Right atrium auricular region (tissue), 2 donors: Measurements from ENCODE around the gene MTFMT. TPM values are rescaled to one million over a fixed set of nuclear protein-coding genes. Genes with fewer than 3 reads are reported as not detected.

ENCODE experiments used
- DNase-seq: peaks from one replicate; pipeline ENCODE4 v3.0.0-alpha.2; 2019; ENCODE audit warnings: low spot score
- H3K27ac ChIP-seq, 2 donors: fragments of 200-600 bp; sonication (generic); 1 replicate in 1 of 2; 2 replicates in 1 of 2; pipeline ENCODE4 v1.5.1; 2016 to 2019
- H3K27me3 ChIP-seq, 2 donors: fragments of 200-600 bp; sonication (generic); one replicate each; pipeline versions ENCODE4 v1.5.1 to v1.6.0; 2017 to 2019
- H3K36me3 ChIP-seq: fragments of 200-600 bp; sonication (generic); one replicate; pipeline ENCODE4 v1.5.1; 2016
- H3K4me1 ChIP-seq, 2 donors: fragments of 200-600 bp; sonication (generic); one replicate each; pipeline versions ENCODE4 v1.5.1 to v1.6.0; 2017 to 2019
- H3K4me3 ChIP-seq, 2 donors: fragments of 200-600 bp; sonication (generic); 1 replicate in 1 of 2; 2 replicates in 1 of 2; pipeline ENCODE4 v1.5.1; 2017 to 2019; ENCODE audit warnings: mild to moderate bottlenecking in 1 of 2, moderate library complexity in 1 of 2
- H3K9me3 ChIP-seq, 2 donors: fragments of 200-600 bp; sonication (generic); one replicate each; pipeline ENCODE4 v1.5.1; 2019
- total RNA-seq, 2 donors: library from RNA; depleted of rRNA; stranded (reverse); fragments of >200 nt; gene quantifications; one replicate each; pipeline ENCODE4 v1.1.0, GENCODE V29; 2016
- TF ChIP-seq, protein P1 (sequence below), 2 donors: fragments of 200-600 bp; sonication (generic); IDR thresholded peaks; one replicate each; pipeline ENCODE4 v1.5.1; 2019; ENCODE audit warnings: antibody characterized with exemption in 2 of 2

Gene MTFMT
- total RNA-seq, 2 donors from 2014 or later: 24.1 to 25.9 TPM

- TF ChIP-seq, protein P1, sequence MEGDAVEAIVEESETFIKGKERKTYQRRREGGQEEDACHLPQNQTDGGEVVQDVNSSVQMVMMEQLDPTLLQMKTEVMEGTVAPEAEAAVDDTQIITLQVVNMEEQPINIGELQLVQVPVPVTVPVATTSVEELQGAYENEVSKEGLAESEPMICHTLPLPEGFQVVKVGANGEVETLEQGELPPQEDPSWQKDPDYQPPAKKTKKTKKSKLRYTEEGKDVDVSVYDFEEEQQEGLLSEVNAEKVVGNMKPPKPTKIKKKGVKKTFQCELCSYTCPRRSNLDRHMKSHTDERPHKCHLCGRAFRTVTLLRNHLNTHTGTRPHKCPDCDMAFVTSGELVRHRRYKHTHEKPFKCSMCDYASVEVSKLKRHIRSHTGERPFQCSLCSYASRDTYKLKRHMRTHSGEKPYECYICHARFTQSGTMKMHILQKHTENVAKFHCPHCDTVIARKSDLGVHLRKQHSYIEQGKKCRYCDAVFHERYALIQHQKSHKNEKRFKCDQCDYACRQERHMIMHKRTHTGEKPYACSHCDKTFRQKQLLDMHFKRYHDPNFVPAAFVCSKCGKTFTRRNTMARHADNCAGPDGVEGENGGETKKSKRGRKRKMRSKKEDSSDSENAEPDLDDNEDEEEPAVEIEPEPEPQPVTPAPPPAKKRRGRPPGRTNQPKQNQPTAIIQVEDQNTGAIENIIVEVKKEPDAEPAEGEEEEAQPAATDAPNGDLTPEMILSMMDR (IDR thresholded peaks at IDR 0.05): no peak
- H3K36me3 ChIP-seq: peaks cover 76% of the 10 kb centered on the region
- no peaks in the 10 kb centered on the region for H3K9me3 ChIP-seq
- no peak for DNase-seq
- no peaks in the 10 kb centered on the region for H3K27me3 ChIP-seq
- H3K27ac ChIP-seq: no peak overlapping the region
- H3K4me3 ChIP-seq: no peak overlapping the region
- no peaks in the 10 kb centered on the region for H3K4me1 ChIP-seq
Measured at GRCh38 chr15:64959128-64959527, 70.3 kb downstream of the MTFMT start.

DNA sequence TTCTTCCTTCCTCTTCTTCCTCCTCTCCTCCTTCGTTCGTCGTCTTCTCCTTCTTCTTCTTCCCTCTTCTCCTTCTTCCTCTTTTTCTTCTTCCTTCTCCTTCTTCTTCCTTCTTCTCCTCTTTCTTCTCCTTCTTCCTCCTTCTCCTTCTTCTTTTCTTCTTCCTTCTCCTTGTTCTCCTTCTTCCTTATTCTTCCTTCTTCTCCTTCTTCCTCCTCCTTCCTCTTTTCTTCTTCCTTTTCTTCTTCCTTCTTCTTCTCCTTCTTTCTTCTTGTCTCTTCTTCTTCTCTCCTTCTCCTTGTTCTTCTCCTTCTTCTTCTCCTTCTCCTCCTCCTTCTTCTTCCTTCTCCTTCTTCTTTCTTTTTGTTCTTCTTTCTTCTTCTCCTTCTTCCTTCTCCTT is 75.0 kb downstream of the MTFMT start:
- H3K27ac ChIP-seq: no peak overlapping the region
- no peak for DNase-seq
- TF ChIP-seq, protein P1 (IDR thresholded peaks at IDR 0.05): no peak
- H3K4me3 ChIP-seq: no peak overlapping the region
- H3K27me3 ChIP-seq: no peaks in the 10 kb centered on the region
- H3K9me3 ChIP-seq: no peaks in the 10 kb centered on the region
- peaks cover 30% of the 10 kb centered on the region for H3K36me3 ChIP-seq
- H3K4me1 ChIP-seq: no peaks in the 10 kb centered on the region

DNA sequence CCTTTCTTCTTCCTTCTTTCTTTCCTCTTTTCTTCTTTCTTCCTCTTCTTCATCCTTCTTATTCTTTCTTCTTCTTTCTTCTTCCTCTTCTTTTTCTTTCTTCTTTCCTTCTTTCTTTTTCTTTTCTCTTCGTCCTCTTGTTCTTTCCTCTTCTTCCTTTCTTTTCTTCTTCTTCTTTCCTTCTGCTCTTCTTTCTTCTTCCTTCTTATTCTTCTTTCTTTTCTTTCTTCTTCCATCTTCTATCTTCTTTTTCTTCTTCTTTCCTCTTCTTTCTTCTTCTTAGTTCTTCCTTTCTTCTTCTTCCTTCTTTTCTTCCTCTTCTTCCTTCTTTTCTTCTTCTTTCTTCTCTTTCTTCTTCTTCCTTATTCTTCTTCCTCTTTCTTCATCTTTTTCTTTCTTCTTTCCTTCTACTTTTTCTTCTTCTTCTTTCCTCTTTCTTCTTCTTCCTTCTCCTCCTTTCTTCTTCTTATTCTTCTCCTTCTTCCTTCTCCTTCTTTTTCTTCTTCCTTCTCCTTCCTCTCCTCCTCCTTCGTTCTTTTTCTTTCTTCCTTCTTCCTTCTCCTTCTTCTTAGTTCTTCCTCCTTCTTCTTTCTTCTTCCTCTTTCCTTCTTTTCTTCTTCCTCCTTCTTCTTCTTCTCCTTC is 77.5 kb downstream of the MTFMT start:
- Histone ChIP-seq H3K4me1 (no peaks in the 10 kb centered on the region), H3K27me3 (no peaks in the 10 kb centered on the region), H3K4me3 (no peak overlapping the region), H3K36me3 (peaks cover 15% of the 10 kb centered on the region), H3K9me3 (no peaks in the 10 kb centered on the region), H3K27ac (no peak overlapping the region)
- TF ChIP-seq, protein P1 (IDR thresholded peaks at IDR 0.05): no peak
- DNase-seq: no peak

Other genes starting within 250 kb of the MTFMT start
- gene PIF1, start 204.0 kb downstream of the MTFMT start, total RNA-seq: under 1 TPM; 0.28 to 0.56 TPM
- 10 to 100 TPM in 1 of 2 donors, 1 to 10 TPM in 1; 6.3 to 19.4 TPM for gene PLEKHO2, start 187.7 kb downstream of the MTFMT start, total RNA-seq
- gene ANKDD1A, start 117.7 kb downstream of the MTFMT start, total RNA-seq: 1 to 10 TPM in 1 of 2 donors, under 1 TPM in 1; 0.96 to 2.2 TPM
- 10 to 100 TPM; 48.8 to 52.8 TPM for gene SPG21, start 39.7 kb downstream of the MTFMT start, total RNA-seq
- gene SLC51B, start 15.7 kb upstream of the MTFMT start, total RNA-seq: not detected
- gene RASL12, start 38.4 kb upstream of the MTFMT start, total RNA-seq: 100 to 1,000 TPM in 1 of 2 donors, 10 to 100 TPM in 1; 83.3 to 183 TPM
- gene KBTBD13, start 47.1 kb upstream of the MTFMT start, total RNA-seq: 1 to 10 TPM; 2.6 to 4.4 TPM
- gene UBAP1L, start 85.6 kb upstream of the MTFMT start, total RNA-seq: 1 to 10 TPM in 1 of 2 donors, under 1 TPM in 1; 0.48 to 1.1 TPM
- gene PDCD7, start 104.2 kb upstream of the MTFMT start, total RNA-seq: 10 to 100 TPM in 1 of 2 donors, 1 to 10 TPM in 1; 8.9 to 13.3 TPM
- 10 to 100 TPM; 28.8 to 39.5 TPM for gene CLPX, start 155.7 kb upstream of the MTFMT start, total RNA-seq
- 10 to 100 TPM in 1 of 2 donors, 1 to 10 TPM in 1; 2.2 to 32.0 TPM for gene CILP, start 181.8 kb upstream of the MTFMT start, total RNA-seq